ENCODE measurements around the gene HDAC9.

HDAC9 gene

GRCh38 chr7:18798088-18798906 is 302.7 kb downstream of the HDAC9 start:
- DNase-seq, result no peak

- DNase-seq, result no peak
Observed at GRCh38 chr7:18799899-18800298, 304.4 kb downstream of the HDAC9 start.

- no peak for DNase-seq
Observed at GRCh38 chr7:18803923-18804322, 308.4 kb downstream of the HDAC9 start.

GRCh38 chr7:18806177-18806576 is 310.6 kb downstream of the HDAC9 start:
- DNase-seq, result no peak

GRCh38 chr7:18808026-18808425 is 312.5 kb downstream of the HDAC9 start:
- DNase-seq, result no peak

- no peak for DNase-seq
Observed at GRCh38 chr7:18815261-18815960, 319.9 kb downstream of the HDAC9 start.

GRCh38 chr7:18820981-18821380 is 325.4 kb downstream of the HDAC9 start:
- no peak for DNase-seq

GRCh38 chr7:18821554-18821953 is 326.0 kb downstream of the HDAC9 start:
- no peak for DNase-seq

- DNase-seq, result no peak
Observed at GRCh38 chr7:18824157-18824556, 328.6 kb downstream of the HDAC9 start.

- DNase-seq, result no peak
Observed at GRCh38 chr7:18828260-18828993, 332.9 kb downstream of the HDAC9 start.

GRCh38 chr7:18828994-18829857 is 333.7 kb downstream of the HDAC9 start:
- no peak for DNase-seq

- no peak for DNase-seq
Observed at GRCh38 chr7:18829858-18830285, 334.3 kb downstream of the HDAC9 start.

- no peak for DNase-seq
Observed at GRCh38 chr7:18831419-18831818, 335.9 kb downstream of the HDAC9 start.

- DNase-seq, result no peak
Observed at GRCh38 chr7:18831943-18832342, 336.4 kb downstream of the HDAC9 start.

- no peak for DNase-seq
Observed at GRCh38 chr7:18834577-18834976, 339.0 kb downstream of the HDAC9 start.

GRCh38 chr7:18835001-18835690 is 339.6 kb downstream of the HDAC9 start:
- no peak for DNase-seq

- DNase-seq, result no peak
Observed at GRCh38 chr7:18843979-18844378, 348.4 kb downstream of the HDAC9 start.

- DNase-seq, result no peak
Observed at GRCh38 chr7:18844735-18845134, 349.2 kb downstream of the HDAC9 start.

GRCh38 chr7:18845700-18846099 is 350.2 kb downstream of the HDAC9 start:
- no peak for DNase-seq

GRCh38 chr7:18846765-18847215 is 351.2 kb downstream of the HDAC9 start:
- DNase-seq, result no peak

GRCh38 chr7:18849130-18849529 is 353.6 kb downstream of the HDAC9 start:
- DNase-seq, result no peak

GRCh38 chr7:18855796-18856195 is 360.2 kb downstream of the HDAC9 start:
- peak; percentile 16 for DNase-seq

Data from NCI-H2171 (cell line).